ENCODE data around the gene ZNF398.

ZNF398 gene

GRCh38 chr7:149180722-149181449 lies 33.6 kb downstream of the ZNF398 start:
- H3K27ac Mint-ChIP-seq = no peak overlapping the region
- H3K36me3 Mint-ChIP-seq = peaks cover 19% of the 10 kb centered on the region
- no peak overlapping the region for H3K4me3 Mint-ChIP-seq
- no peaks in the 10 kb centered on the region for H3K27me3 Mint-ChIP-seq
- H3K4me1 Mint-ChIP-seq = no peaks in the 10 kb centered on the region
- no peaks in the 10 kb centered on the region for H3K9me3 Mint-ChIP-seq

- Mint-ChIP-seq H3K27me3 (no peaks in the 10 kb centered on the region), H3K9me3 (no peaks in the 10 kb centered on the region), H3K4me3 (no peak overlapping the region), H3K4me1 (no peaks in the 10 kb centered on the region), H3K36me3 (peaks cover 18% of the 10 kb centered on the region), H3K27ac (no peak overlapping the region)
Measured at GRCh38 chr7:149181450-149181790, 34.2 kb downstream of the ZNF398 start.

- Mint-ChIP-seq H3K27ac (no peak overlapping the region), H3K4me3 (no peak overlapping the region), H3K9me3 (no peaks in the 10 kb centered on the region), H3K4me1 (peaks cover 4% of the 10 kb centered on the region), H3K36me3 (peaks cover 4% of the 10 kb centered on the region), H3K27me3 (no peaks in the 10 kb centered on the region)
Measured at GRCh38 chr7:149184274-149184673, 37.0 kb downstream of the ZNF398 start.

GRCh38 chr7:149188213-149188612 lies 41.0 kb downstream of the ZNF398 start:
- H3K9me3 Mint-ChIP-seq = no peaks in the 10 kb centered on the region
- no peaks in the 10 kb centered on the region for H3K27me3 Mint-ChIP-seq
- no peaks in the 10 kb centered on the region for H3K36me3 Mint-ChIP-seq
- H3K27ac Mint-ChIP-seq = no peak overlapping the region
- peaks cover 20% of the 10 kb centered on the region for H3K4me1 Mint-ChIP-seq
- H3K4me3 Mint-ChIP-seq = peak overlapping the region; percentile 11

- H3K4me1 Mint-ChIP-seq = peaks cover 20% of the 10 kb centered on the region
- no peaks in the 10 kb centered on the region for H3K36me3 Mint-ChIP-seq
- peak overlapping the region; percentile 35 for H3K27ac Mint-ChIP-seq
- no peaks in the 10 kb centered on the region for H3K9me3 Mint-ChIP-seq
- H3K27me3 Mint-ChIP-seq = no peaks in the 10 kb centered on the region
- peak overlapping the region; percentile 11 for H3K4me3 Mint-ChIP-seq
Measured at GRCh38 chr7:149188637-149189259, 41.5 kb downstream of the ZNF398 start.

- peak overlapping the region; percentile 91 for H3K4me3 Mint-ChIP-seq
- no peaks in the 10 kb centered on the region for H3K9me3 Mint-ChIP-seq
- H3K4me1 Mint-ChIP-seq = peaks cover 30% of the 10 kb centered on the region
- no peaks in the 10 kb centered on the region for H3K36me3 Mint-ChIP-seq
- H3K27me3 Mint-ChIP-seq = no peaks in the 10 kb centered on the region
- no peak overlapping the region for H3K27ac Mint-ChIP-seq
Measured at GRCh38 chr7:149191851-149192250, 44.6 kb downstream of the ZNF398 start.

GRCh38 chr7:149194799-149195179 lies 47.5 kb downstream of the ZNF398 start:
- Mint-ChIP-seq H3K4me3 (peak overlapping the region; percentile 83), H3K27ac (peak overlapping the region; percentile 94)

GRCh38 chr7:149195180-149196150 lies 48.2 kb downstream of the ZNF398 start, which contains the start of gene ZNF282:
Gene ZNF282 (plus strand): TSS chr7:149195546. CDS start chr7:149195590, 44 bp downstream.
- Mint-ChIP-seq H3K4me3 (peak within 1 kb of the TSS; percentile 93), H3K9me3 (no peaks in the 10 kb centered on the region), H3K36me3 (peaks cover 15% of the 10 kb centered on the region), H3K4me1 (peaks cover 51% of the 10 kb centered on the region), H3K27me3 (no peaks in the 10 kb centered on the region), H3K27ac (peak within 1 kb of the TSS; percentile 94)

More at GRCh38 chr7:149194799-149195179, 47.5 kb downstream of the ZNF398 start:
- H3K4me1 Mint-ChIP-seq = peaks cover 46% of the 10 kb centered on the region
- H3K27me3 Mint-ChIP-seq = no peaks in the 10 kb centered on the region
- H3K36me3 Mint-ChIP-seq = peaks cover 10% of the 10 kb centered on the region
- H3K9me3 Mint-ChIP-seq = no peaks in the 10 kb centered on the region

GRCh38 chr7:149196151-149196704 lies 49.0 kb downstream of the ZNF398 start:
- Mint-ChIP-seq H3K36me3 (peaks cover 19% of the 10 kb centered on the region), H3K4me1 (peaks cover 51% of the 10 kb centered on the region), H3K27me3 (no peaks in the 10 kb centered on the region), H3K27ac (peak overlapping the region; percentile 90), H3K4me3 (peak overlapping the region; percentile 93), H3K9me3 (no peaks in the 10 kb centered on the region)

GRCh38 chr7:149196705-149197171 lies 49.5 kb downstream of the ZNF398 start:
- H3K9me3 Mint-ChIP-seq = no peaks in the 10 kb centered on the region
- peaks cover 20% of the 10 kb centered on the region for H3K36me3 Mint-ChIP-seq
- H3K27me3 Mint-ChIP-seq = no peaks in the 10 kb centered on the region
- H3K4me1 Mint-ChIP-seq = peaks cover 46% of the 10 kb centered on the region
- H3K4me3 Mint-ChIP-seq = peak overlapping the region; percentile 93
- peak overlapping the region; percentile 90 for H3K27ac Mint-ChIP-seq

- Mint-ChIP-seq H3K4me3 (peak overlapping the region; percentile 93), H3K4me1 (peaks cover 43% of the 10 kb centered on the region), H3K36me3 (peaks cover 20% of the 10 kb centered on the region), H3K27ac (no peak overlapping the region), H3K27me3 (no peaks in the 10 kb centered on the region), H3K9me3 (no peaks in the 10 kb centered on the region)
Measured at GRCh38 chr7:149197675-149198074, 50.4 kb downstream of the ZNF398 start.

GRCh38 chr7:149198161-149198816 lies 51.0 kb downstream of the ZNF398 start:
- Mint-ChIP-seq H3K36me3 (peaks cover 23% of the 10 kb centered on the region), H3K9me3 (no peaks in the 10 kb centered on the region), H3K4me1 (peaks cover 43% of the 10 kb centered on the region), H3K27ac (no peak overlapping the region), H3K4me3 (no peak overlapping the region), H3K27me3 (no peaks in the 10 kb centered on the region)

GRCh38 chr7:149199234-149199995 lies 52.2 kb downstream of the ZNF398 start:
- no peaks in the 10 kb centered on the region for H3K9me3 Mint-ChIP-seq
- H3K4me1 Mint-ChIP-seq = peaks cover 51% of the 10 kb centered on the region
- peaks cover 27% of the 10 kb centered on the region for H3K36me3 Mint-ChIP-seq
- H3K27ac Mint-ChIP-seq = peak overlapping the region; percentile 37
- H3K4me3 Mint-ChIP-seq = no peak overlapping the region
- no peaks in the 10 kb centered on the region for H3K27me3 Mint-ChIP-seq

- H3K36me3 Mint-ChIP-seq = peaks cover 31% of the 10 kb centered on the region
- H3K4me1 Mint-ChIP-seq = peaks cover 37% of the 10 kb centered on the region
- no peaks in the 10 kb centered on the region for H3K27me3 Mint-ChIP-seq
- H3K27ac Mint-ChIP-seq = no peak overlapping the region
- no peaks in the 10 kb centered on the region for H3K9me3 Mint-ChIP-seq
- no peak overlapping the region for H3K4me3 Mint-ChIP-seq
Measured at GRCh38 chr7:149202831-149203231, 55.6 kb downstream of the ZNF398 start.
